AG09309 (cell line): Measurements from ENCODE around the gene DNAJC25.
"Not testable (repeated sequence)": the region's sequence is repeated elsewhere in the genome, so short reads cannot be mapped to it uniquely, and the experiment has no call there.

ENCODE experiments used
- DNase-seq: peaks from one replicate; pipeline ENCODE4 v3.0.0-alpha.2; 2010; ENCODE audit warnings: low read depth
- H3K4me3 ChIP-seq: 2 replicates; pipeline ENCODE4 v1.5.1; 2011; ENCODE audit warnings: mild to moderate bottlenecking, low read depth, low read length, moderate library complexity; ENCODE audit not compliant: control insufficient read depth
- TF ChIP-seq, protein P1 (sequence below): IDR thresholded peaks from 2 replicates; pipeline ENCODE4 v1.5.1; 2011; ENCODE audit warnings: mild to moderate bottlenecking, low read depth, low read length, inconsistent platforms; ENCODE audit not compliant: insufficient read depth, control insufficient read depth; ENCODE audit errors: missing control alignments

DNAJC25 gene

DNA sequence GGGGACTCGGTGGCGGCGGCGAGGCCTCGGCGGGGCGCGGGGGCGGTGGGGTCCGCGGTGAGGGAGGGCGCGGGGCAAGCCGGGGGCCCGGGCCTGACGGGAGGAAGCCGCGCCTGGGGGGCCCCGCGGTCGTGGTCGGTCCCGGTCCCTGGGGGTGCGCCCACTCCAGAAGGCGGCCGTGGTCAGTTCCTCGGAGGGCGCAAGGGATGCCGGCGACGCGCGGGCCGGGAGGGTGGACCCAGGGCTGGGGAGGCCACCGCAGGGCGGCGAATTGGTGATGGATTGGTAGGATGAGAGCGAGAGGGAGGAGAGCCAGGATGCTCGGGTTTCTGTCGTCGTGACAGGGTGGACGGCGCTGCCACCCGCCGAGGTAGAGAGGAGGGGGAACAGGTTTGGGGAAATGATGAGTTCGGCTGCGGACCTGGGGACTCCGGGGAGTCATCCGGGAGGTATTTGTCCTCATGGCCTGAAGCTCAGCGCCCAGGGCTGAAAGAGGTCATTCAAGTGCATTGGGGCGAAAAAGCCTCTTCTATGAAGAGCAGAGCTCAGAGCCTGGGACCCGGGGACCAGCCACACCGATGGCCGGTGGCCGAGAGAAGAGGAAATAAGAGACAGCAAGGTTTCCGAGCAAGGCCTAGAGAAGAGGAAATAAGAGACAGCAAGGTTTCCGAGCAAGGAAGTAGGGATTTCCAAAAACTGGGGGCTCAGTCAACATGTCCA is 30.8 kb downstream of the DNAJC25 start:
- TF ChIP-seq, protein P1, sequence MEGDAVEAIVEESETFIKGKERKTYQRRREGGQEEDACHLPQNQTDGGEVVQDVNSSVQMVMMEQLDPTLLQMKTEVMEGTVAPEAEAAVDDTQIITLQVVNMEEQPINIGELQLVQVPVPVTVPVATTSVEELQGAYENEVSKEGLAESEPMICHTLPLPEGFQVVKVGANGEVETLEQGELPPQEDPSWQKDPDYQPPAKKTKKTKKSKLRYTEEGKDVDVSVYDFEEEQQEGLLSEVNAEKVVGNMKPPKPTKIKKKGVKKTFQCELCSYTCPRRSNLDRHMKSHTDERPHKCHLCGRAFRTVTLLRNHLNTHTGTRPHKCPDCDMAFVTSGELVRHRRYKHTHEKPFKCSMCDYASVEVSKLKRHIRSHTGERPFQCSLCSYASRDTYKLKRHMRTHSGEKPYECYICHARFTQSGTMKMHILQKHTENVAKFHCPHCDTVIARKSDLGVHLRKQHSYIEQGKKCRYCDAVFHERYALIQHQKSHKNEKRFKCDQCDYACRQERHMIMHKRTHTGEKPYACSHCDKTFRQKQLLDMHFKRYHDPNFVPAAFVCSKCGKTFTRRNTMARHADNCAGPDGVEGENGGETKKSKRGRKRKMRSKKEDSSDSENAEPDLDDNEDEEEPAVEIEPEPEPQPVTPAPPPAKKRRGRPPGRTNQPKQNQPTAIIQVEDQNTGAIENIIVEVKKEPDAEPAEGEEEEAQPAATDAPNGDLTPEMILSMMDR, result no peak
- no peak for DNase-seq
- peak overlapping the region; percentile 87 for H3K4me3 ChIP-seq

DNA sequence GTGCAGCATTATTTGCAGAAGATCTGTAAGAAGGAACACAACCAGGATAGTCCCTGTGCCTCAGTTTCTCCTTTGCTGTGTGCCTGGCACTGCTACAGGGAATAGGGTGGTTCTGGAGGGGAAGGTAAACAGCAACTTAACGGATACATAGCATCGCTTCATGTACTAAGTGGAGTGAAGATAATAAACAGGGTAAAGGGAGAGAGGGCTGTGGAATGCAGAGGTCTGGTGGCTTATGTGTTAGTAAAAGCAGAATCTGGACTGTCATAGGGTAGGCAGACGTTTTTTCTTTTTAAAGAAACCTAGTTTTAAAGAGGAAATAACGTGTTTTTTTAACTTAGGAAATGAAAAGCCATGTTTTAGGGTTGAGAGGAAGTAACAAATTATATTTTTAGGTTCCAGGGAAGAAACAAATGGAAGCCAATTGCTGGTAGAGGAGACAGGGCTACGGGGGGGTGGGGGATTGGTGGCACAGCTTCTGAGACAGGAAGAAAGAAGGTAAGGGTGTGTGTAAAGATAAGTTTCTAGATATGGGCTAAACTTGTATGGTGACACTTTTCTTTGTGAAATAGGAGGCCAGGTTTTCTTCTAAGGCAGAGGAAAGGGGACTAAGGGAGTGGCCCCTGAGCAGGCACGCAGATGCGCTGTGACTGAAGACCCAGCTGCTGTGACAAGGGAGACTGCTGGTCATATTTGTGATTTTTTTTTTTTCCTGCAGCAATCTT is 31.6 kb downstream of the DNAJC25 start:
- DNase-seq, result no peak
- peak overlapping the region; percentile 87 for H3K4me3 ChIP-seq
- TF ChIP-seq, protein P1, result no peak

DNA sequence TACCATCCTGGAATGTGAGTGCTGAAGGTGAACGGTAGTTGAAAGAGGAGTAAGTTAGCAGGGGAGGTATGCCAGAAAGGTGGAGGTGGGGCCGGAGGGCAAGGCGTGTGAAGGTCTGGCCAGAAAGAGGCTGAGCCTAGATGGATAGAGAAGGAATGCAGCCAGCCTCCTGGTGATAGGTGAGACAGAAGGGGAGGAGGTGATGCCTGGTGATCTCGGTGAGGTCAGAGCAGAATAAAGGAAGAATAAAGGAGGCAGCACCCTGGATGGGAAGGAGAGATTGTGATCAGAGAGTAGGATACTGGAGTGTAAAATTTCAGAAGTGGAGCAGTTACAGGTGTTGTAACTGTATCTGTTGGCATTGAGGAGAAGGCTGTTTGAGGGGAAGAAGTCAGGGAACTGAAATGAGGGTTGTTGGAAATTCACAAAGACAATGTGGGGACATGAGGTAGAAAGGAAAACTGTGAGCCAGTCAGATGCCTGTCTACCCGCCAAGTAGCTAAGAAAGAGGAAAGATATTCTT is 32.2 kb downstream of the DNAJC25 start:
- H3K4me3 ChIP-seq, result no peak overlapping the region
- DNase-seq, result no peak
- TF ChIP-seq, protein P1, result no peak

DNA sequence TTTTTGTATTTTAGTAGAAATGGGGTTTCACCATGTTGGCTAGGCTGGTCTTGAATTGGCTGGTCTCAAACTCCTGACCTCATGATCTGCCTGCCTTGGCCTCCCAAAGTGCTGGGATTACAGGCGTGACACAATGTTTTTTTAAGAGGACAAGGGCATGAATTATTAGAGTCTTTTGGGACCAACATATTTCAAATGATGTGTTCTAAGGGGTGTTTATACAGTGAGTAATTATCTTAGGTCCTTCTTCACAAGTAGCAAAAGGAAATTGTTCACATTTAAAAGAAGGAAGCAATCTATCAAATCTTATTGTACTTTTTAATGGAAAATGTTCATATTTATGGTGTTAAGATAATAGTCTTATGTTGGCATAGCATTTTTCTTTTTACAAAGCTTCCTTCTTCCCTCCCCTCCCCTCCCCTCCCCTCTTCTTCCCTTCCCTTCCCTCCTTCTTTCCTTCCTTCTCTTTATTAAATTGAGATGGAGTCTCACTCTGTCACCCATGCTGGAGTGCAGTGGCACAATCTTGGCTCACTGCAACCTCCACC is 37.0 kb downstream of the DNAJC25 start:
- no peak for DNase-seq
- TF ChIP-seq, protein P1, result no peak
- no peak overlapping the region for H3K4me3 ChIP-seq

DNA sequence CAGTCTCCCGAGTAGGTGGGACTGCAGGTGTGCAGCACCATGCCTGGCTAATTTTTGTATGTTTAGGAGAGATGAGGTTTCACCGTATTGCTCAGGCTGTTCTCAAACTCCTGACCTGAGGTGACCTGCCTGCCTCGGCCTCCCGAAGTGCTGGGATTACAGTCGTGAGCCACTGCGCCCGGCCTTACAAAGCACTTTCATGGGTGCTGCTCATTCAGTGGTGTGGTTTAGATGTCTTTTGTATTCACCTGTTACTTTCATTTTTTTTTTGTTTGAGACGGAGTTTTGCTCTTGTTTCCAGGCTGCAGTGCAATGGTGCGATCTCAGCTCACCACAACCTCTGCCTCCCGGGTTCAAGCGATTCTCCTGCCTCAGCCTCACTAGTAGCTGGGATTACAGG is 37.5 kb downstream of the DNAJC25 start:
- DNase-seq, H3K4me3 ChIP-seq: not testable (repeated sequence)

- no peak overlapping the region for H3K4me3 ChIP-seq
- TF ChIP-seq, protein P1, result no peak
Measured at GRCh38 chr9:111674319-111674718, 43.2 kb downstream of the DNAJC25 start.

GRCh38 chr9:111676116-111676515 is 45.0 kb downstream of the DNAJC25 start:
- no peak overlapping the region for H3K4me3 ChIP-seq
- no peak for DNase-seq
- TF ChIP-seq, protein P1, result no peak

More at GRCh38 chr9:111674319-111674718, 43.2 kb downstream of the DNAJC25 start:
- no peak for DNase-seq
